SIG-M5 treated with dmso at 0.1 percent for 504 hours (cell line): ENCODE measurements around the gene COL6A1.
"Not testable (repeated sequence)": the region's sequence is repeated elsewhere in the genome, so short reads cannot be mapped to it uniquely, and the experiment has no call there.

Experiments
- DNase-seq: peaks from one replicate; lab custom pipeline; 2025; ENCODE audit not compliant: unreplicated experiment; lab: John Stamatoyannopoulos, UW

COL6A1 gene

GRCh38 chr21:45945868-45946210 lies 35.7 kb upstream of the COL6A1 start:
- no peak for DNase-seq

GRCh38 chr21:45947296-45947695 lies 34.3 kb upstream of the COL6A1 start:
- DNase-seq: no peak

- DNase-seq: no peak
These were observed 33.8 kb upstream of the COL6A1 start for GRCh38 chr21:45947716-45948255.

- DNase-seq: no peak
These were observed 32.9 kb upstream of the COL6A1 start for GRCh38 chr21:45948576-45949141.

- DNase-seq: no peak
These were observed 31.4 kb upstream of the COL6A1 start for GRCh38 chr21:45949928-45950739.

GRCh38 chr21:45950740-45951515 lies 30.6 kb upstream of the COL6A1 start:
- DNase-seq: peak; percentile 11

- no peak for DNase-seq
These were observed 29.9 kb upstream of the COL6A1 start for GRCh38 chr21:45951676-45952075.

- not testable (repeated sequence) for DNase-seq
These were observed 29.0 kb upstream of the COL6A1 start for GRCh38 chr21:45952527-45952926.

- no peak for DNase-seq
These were observed 28.6 kb upstream of the COL6A1 start for GRCh38 chr21:45952974-45953373.

- no peak for DNase-seq
These were observed 27.3 kb upstream of the COL6A1 start for GRCh38 chr21:45954261-45954660.

GRCh38 chr21:45954921-45955320 lies 26.6 kb upstream of the COL6A1 start:
- DNase-seq: no peak

- DNase-seq: no peak
These were observed 24.0 kb upstream of the COL6A1 start for GRCh38 chr21:45957551-45957950.

GRCh38 chr21:45957981-45958600 lies 23.5 kb upstream of the COL6A1 start:
- no peak for DNase-seq

- no peak for DNase-seq
These were observed 22.4 kb upstream of the COL6A1 start for GRCh38 chr21:45959182-45959581.

GRCh38 chr21:45959779-45960390 lies 21.7 kb upstream of the COL6A1 start:
- no peak for DNase-seq

- not testable (repeated sequence) for DNase-seq
These were observed 20.2 kb upstream of the COL6A1 start for GRCh38 chr21:45961408-45961807.

- DNase-seq: no peak
These were observed 18.9 kb upstream of the COL6A1 start for GRCh38 chr21:45962531-45963231.

- no peak for DNase-seq
These were observed 18.4 kb upstream of the COL6A1 start for GRCh38 chr21:45963232-45963570.

- no peak for DNase-seq
These were observed 16.9 kb upstream of the COL6A1 start for GRCh38 chr21:45964649-45965048.

- DNase-seq: no peak
These were observed 16.3 kb upstream of the COL6A1 start for GRCh38 chr21:45965084-45965809.
